OCI-LY7 (cell line): ENCODE data around the gene PPM1H. TPM values are rescaled to one million over a fixed set of nuclear protein-coding genes. Genes with fewer than 3 reads are reported as not detected.

Experiments used
- BruUV-seq: library from RNA; stranded (reverse); fragments of 400-500 nt; replicated peaks from 2 replicates; lab custom pipeline; 2021; lab: Mats Ljungman, UMichigan
- CTCF ChIA-PET: fragments of 300-600 bp; sonication (Branson Sonifier 250); formaldehyde crosslinking; loops from one replicate; lab custom pipeline; 2022; ENCODE audit warnings: antibody characterized with exemption; ENCODE audit not compliant: unreplicated experiment; lab: Charles Lee
- POLR2A ChIA-PET: fragments of 300-600 bp; sonication (Branson Sonifier 250); formaldehyde crosslinking; loops from one replicate; lab custom pipeline; 2022; ENCODE audit warnings: antibody characterized with exemption; lab: Charles Lee
- DNase-seq: peaks from one replicate; pipeline ENCODE4 v3.0.0-alpha.2; 2015; ENCODE audit warnings: low spot score
- H2AFZ ChIP-seq: fragments of 200-600 bp; sonication (generic), shearing (Covaris generic); 2 replicates; pipeline ENCODE4 v1.6.1; 2014; ENCODE audit warnings: mild to moderate bottlenecking, antibody characterized with exemption, low read length, moderate library complexity
- H3K27ac ChIP-seq: fragments of 200-600 bp; sonication (generic); 2 replicates; pipeline ENCODE4 v1.5.1; 2014; ENCODE audit warnings: mixed run types, low read depth, mild to moderate bottlenecking, moderate library complexity, low read length, inconsistent platforms; ENCODE audit not compliant: poor library complexity, severe bottlenecking
- H3K36me3 ChIP-seq: fragments of 200-600 bp; sonication (generic); 2 replicates; pipeline ENCODE4 v1.6.1; 2014; ENCODE audit warnings: mild to moderate bottlenecking, antibody characterized with exemption, low read length, moderate library complexity, mixed read lengths; ENCODE audit not compliant: insufficient read depth
- H3K4me1 ChIP-seq: fragments of 200-600 bp; sonication (generic); 2 replicates; pipeline ENCODE4 v1.5.1; 2014; ENCODE audit warnings: mild to moderate bottlenecking, low read length; ENCODE audit not compliant: insufficient read depth, poor library complexity, severe bottlenecking
- H3K4me2 ChIP-seq: fragments of 200-600 bp; sonication (generic); 2 replicates; pipeline ENCODE4 v1.6.1; 2014; ENCODE audit warnings: mild to moderate bottlenecking, low read length
- H3K4me3 ChIP-seq: fragments of 200-600 bp; sonication (generic); 2 replicates; pipeline ENCODE4 v1.5.1; 2014; ENCODE audit warnings: mild to moderate bottlenecking, low read depth, low read length; ENCODE audit not compliant: poor library complexity, severe bottlenecking
- H3K79me2 ChIP-seq: fragments of 200-600 bp; sonication (generic); 2 replicates; pipeline ENCODE4 v1.6.1; 2016; ENCODE audit warnings: low read depth, mild to moderate bottlenecking, low read length, moderate library complexity, mixed read lengths; ENCODE audit not compliant: insufficient read depth
- H3K9me2 ChIP-seq: fragments of 200-600 bp; sonication (generic); 2 replicates; pipeline ENCODE4 v1.6.1; 2016; ENCODE audit warnings: mild to moderate bottlenecking, low read length, mixed read lengths; ENCODE audit not compliant: insufficient read depth
- H3K9me3 ChIP-seq: fragments of 200-600 bp; sonication (generic); 2 replicates; pipeline ENCODE4 v1.6.1; 2014; ENCODE audit warnings: mild to moderate bottlenecking, mixed run types, low read length, mixed read lengths
- H4K20me1 ChIP-seq: fragments of 200-600 bp; sonication (generic); 2 replicates; pipeline ENCODE4 v1.6.1; 2014; ENCODE audit warnings: mild to moderate bottlenecking, antibody characterized with exemption, low read length, moderate library complexity, mixed read lengths; ENCODE audit not compliant: insufficient read depth
- EZH2phosphoT487 ChIP-seq: fragments of 200-600 bp; sonication (generic); IDR thresholded peaks from 2 replicates; pipeline ENCODE4 v1.6.1; 2018; ENCODE audit warnings: low read depth, borderline replicate concordance, mild to moderate bottlenecking, mixed run types, antibody characterized with exemption, low read length, moderate library complexity, mixed read lengths
- intact Hi-C: fragments of 100-400 bp; cut with micrococcal nuclease; formaldehyde crosslinking; loops from one replicate; pipeline ENCODE4 v1.10.0; 2022; ENCODE audit not compliant: unreplicated experiment
- total RNA-seq, 2 experiments: library from RNA; depleted of rRNA in 1 of 2; stranded (reverse); fragments of >200 nt in 1 of 2; shearing (Covaris generic) in 1 of 2; gene quantifications; 2 replicates each; pipeline ENCODE4 v1.2.3, GENCODE V29; 2014 to 2022
- TF ChIP-seq, protein P1 (sequence below): fragments of 200-600 bp; sonication (generic); conservative IDR thresholded peaks from 2 replicates; pipeline ENCODE4 v1.5.1; 2014; ENCODE audit warnings: mild to moderate bottlenecking, antibody characterized with exemption, low read length, moderate library complexity, mixed read lengths

PPM1H gene
- total RNA-seq, 2 experiments from 2014 or later = 2.0 to 3.4 TPM

GRCh38 chr12:62714774-62715721 is 219.9 kb downstream of the PPM1H start:
- Histone ChIP-seq H3K27ac (no peak overlapping the region), H3K4me3 (no peak overlapping the region), H3K9me3 (no peaks in the 10 kb centered on the region), H3K79me2 (no peaks in the 10 kb centered on the region), H3K36me3 (no peaks in the 10 kb centered on the region), H3K9me2 (no peaks in the 10 kb centered on the region), H3K4me2 (no peak overlapping the region), H2AFZ (no peak overlapping the region), H4K20me1 (no peaks in the 10 kb centered on the region), H3K4me1 (no peaks in the 10 kb centered on the region)
- BruUV-seq = no TSS peak
- CTCF ChIA-PET = no interaction called here
- POLR2A ChIA-PET = no interaction called here
- no peak for DNase-seq
- TF ChIP-seq, protein P1, sequence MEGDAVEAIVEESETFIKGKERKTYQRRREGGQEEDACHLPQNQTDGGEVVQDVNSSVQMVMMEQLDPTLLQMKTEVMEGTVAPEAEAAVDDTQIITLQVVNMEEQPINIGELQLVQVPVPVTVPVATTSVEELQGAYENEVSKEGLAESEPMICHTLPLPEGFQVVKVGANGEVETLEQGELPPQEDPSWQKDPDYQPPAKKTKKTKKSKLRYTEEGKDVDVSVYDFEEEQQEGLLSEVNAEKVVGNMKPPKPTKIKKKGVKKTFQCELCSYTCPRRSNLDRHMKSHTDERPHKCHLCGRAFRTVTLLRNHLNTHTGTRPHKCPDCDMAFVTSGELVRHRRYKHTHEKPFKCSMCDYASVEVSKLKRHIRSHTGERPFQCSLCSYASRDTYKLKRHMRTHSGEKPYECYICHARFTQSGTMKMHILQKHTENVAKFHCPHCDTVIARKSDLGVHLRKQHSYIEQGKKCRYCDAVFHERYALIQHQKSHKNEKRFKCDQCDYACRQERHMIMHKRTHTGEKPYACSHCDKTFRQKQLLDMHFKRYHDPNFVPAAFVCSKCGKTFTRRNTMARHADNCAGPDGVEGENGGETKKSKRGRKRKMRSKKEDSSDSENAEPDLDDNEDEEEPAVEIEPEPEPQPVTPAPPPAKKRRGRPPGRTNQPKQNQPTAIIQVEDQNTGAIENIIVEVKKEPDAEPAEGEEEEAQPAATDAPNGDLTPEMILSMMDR = no peak
- no peak for TF ChIP-seq EZH2phosphoT487
- intact Hi-C loops = no loop called here

DNA sequence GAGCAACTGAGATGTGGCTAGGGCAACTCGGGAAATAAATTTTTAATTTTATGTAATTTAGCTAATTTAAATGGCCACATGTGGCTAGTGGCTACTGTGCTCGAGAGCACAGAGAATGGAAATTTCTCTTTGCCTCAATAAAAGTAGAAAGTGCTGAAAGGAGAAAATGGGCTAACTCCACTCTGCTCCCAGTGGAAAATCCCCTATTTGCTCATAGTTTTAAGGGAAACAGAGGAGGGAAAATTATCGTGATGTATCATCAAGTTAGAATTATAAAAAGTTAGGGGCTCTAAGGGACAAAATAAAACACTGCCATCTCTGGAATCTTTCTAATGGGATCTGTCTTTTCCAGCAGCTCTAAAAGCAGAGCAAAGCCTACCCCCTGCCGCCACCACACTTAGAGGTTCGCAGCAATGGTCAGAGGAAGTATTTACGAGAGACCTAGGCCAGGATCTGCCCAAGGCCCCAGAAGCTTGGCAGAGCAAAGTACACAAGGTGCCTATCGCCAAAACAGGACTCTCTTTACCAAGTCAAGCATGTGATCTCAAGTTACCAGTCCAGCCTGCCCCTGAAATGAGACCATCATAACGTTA is 220.7 kb downstream of the PPM1H start:
- Histone ChIP-seq H3K4me2 (no peak overlapping the region), H3K4me3 (no peak overlapping the region), H3K36me3 (no peaks in the 10 kb centered on the region), H2AFZ (no peak overlapping the region), H3K4me1 (no peaks in the 10 kb centered on the region), H3K9me3 (no peaks in the 10 kb centered on the region), H3K27ac (no peak overlapping the region), H4K20me1 (no peaks in the 10 kb centered on the region), H3K79me2 (no peaks in the 10 kb centered on the region), H3K9me2 (no peaks in the 10 kb centered on the region)
- ChIA-PET POLR2A (interaction anchor here (0.7 kb wide), 1 partner anchor 409 kb away, joined by 3 read pairs; no protein-coding TSS in a partner anchor), CTCF (no interaction called here)
- no peak for TF ChIP-seq EZH2phosphoT487
- TF ChIP-seq, protein P1 = no peak
- DNase-seq = no peak
- BruUV-seq = no TSS peak
- intact Hi-C loops = no loop called here

DNA sequence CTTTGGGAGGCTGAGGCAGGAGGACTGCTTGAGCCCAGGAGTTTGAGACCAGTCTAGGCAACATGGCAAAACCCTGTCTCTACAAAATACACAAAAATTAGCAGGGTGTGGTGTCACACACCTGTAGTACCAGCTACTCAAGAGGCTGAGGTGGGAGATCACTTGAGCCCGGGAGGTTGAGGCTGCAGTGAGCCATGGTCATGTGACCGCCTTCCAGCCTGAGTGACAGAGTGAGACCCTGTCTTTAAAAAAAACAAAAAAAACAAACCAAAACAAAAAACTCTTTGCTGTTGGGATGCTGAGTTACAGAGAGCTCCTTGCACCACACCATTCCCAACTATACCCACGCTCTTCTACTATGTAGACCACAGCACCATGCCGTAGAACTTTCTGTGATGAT is 221.2 kb downstream of the PPM1H start:
- no peak overlapping the region for H2AFZ ChIP-seq
- BruUV-seq = no TSS peak
- no peaks in the 10 kb centered on the region for H3K36me3 ChIP-seq
- no peaks in the 10 kb centered on the region for H3K9me2 ChIP-seq
- ChIA-PET POLR2A (interaction anchor here (0.5 to 0.7 kb wide), 2 partner anchors 30 to 409 kb away, joined by 3 to 5 read pairs; no protein-coding TSS in a partner anchor), CTCF (no interaction called here)
- no peaks in the 10 kb centered on the region for H3K4me1 ChIP-seq
- no peaks in the 10 kb centered on the region for H4K20me1 ChIP-seq
- H3K4me2 ChIP-seq = no peak overlapping the region
- no peak overlapping the region for H3K27ac ChIP-seq
- no peaks in the 10 kb centered on the region for H3K79me2 ChIP-seq
- intact Hi-C loops = no loop called here
- DNase-seq = no peak
- TF ChIP-seq, protein P1 = no peak
- TF ChIP-seq EZH2phosphoT487 = no peak
- no peak overlapping the region for H3K4me3 ChIP-seq
- no peaks in the 10 kb centered on the region for H3K9me3 ChIP-seq
